GM13976 (cell line): Measurements from ENCODE around the gene NFIA.

ENCODE experiments used
- DNase-seq: peaks from one replicate; pipeline ENCODE4 v3.0.0; 2012; ENCODE audit warnings: low spot score
- in situ Hi-C: fragments of 300-500 bp; cut with MboI; formaldehyde crosslinking; loops from one replicate; pipeline ENCODE4 v1.12.0; 2022; ENCODE audit warnings: low sequenced_read_pairs, mixed read lengths, inconsistent platforms; ENCODE audit not compliant: unreplicated experiment
- TF ChIP-seq, protein P1 (sequence below): IDR thresholded peaks from 2 replicates; pipeline ENCODE4 v1.5.1; 2012; ENCODE audit warnings: borderline replicate concordance, mild to moderate bottlenecking; ENCODE audit not compliant: insufficient read depth; ENCODE audit errors: extremely low read depth, missing control alignments, control extremely low read depth

The NFIA gene

DNA sequence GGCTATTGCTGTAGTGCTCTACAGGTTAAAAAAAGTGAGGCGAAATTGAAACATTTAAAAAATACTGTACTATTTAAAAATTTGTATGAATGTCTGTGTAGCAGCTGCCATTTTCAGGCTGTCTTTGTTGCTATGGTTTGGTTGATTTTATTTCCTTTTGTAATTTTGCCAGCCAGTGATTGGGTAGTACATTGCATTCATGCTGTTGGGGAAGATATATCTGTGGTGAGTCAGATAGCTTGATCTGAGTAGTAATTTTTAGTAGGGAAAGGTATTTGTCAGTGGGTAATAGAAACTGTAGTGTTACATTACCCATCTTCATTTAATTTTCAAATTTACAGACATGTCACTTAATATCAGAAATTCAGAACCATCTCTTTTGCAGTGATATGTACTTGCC, 15.0 kb downstream of the NFIA start:
- TF ChIP-seq, protein P1, sequence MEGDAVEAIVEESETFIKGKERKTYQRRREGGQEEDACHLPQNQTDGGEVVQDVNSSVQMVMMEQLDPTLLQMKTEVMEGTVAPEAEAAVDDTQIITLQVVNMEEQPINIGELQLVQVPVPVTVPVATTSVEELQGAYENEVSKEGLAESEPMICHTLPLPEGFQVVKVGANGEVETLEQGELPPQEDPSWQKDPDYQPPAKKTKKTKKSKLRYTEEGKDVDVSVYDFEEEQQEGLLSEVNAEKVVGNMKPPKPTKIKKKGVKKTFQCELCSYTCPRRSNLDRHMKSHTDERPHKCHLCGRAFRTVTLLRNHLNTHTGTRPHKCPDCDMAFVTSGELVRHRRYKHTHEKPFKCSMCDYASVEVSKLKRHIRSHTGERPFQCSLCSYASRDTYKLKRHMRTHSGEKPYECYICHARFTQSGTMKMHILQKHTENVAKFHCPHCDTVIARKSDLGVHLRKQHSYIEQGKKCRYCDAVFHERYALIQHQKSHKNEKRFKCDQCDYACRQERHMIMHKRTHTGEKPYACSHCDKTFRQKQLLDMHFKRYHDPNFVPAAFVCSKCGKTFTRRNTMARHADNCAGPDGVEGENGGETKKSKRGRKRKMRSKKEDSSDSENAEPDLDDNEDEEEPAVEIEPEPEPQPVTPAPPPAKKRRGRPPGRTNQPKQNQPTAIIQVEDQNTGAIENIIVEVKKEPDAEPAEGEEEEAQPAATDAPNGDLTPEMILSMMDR = no peak
- in situ Hi-C loops = no loop called here
- DNase-seq = no peak

DNA sequence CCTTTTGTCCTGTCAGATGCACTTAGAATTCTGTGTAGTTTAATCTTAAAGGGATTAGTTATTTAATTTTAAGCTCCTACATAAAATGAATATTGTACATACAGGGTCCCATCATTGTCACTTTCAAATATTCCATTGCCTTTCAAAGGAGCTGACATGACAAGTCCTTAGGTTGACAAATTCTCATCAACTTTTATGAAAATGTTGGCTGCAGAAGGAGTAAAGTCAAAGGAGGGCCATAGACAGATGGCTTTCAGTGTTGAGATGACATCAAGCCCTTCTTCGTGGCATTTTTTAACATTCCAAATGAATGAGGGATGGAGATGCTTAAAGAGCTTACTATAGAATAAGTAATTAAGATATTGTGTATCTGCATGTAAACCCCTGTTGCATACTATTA, 15.4 kb downstream of the NFIA start:
- TF ChIP-seq, protein P1 = no peak
- in situ Hi-C loops = no loop called here
- no peak for DNase-seq

DNA sequence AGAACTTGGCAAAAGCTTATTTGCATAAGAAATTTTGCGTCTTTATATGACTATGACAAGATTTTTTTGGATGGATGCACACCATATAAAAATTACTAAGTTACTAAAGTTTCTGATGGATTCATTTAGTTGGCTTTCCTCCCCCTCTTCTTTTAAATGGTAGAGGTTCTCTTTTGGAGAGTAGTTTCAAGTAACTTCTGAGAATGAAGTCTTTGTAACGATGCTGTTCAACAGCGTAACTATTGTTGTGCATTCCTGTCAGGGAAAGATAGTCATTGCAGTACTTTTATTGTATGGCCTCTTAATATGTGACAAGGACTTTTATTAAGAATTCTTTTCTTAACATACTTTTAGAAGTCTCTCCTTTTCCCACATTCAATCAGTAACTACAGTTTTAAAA, 16.0 kb downstream of the NFIA start:
- in situ Hi-C loops = no loop called here
- no peak for DNase-seq
- TF ChIP-seq, protein P1 = no peak

DNA sequence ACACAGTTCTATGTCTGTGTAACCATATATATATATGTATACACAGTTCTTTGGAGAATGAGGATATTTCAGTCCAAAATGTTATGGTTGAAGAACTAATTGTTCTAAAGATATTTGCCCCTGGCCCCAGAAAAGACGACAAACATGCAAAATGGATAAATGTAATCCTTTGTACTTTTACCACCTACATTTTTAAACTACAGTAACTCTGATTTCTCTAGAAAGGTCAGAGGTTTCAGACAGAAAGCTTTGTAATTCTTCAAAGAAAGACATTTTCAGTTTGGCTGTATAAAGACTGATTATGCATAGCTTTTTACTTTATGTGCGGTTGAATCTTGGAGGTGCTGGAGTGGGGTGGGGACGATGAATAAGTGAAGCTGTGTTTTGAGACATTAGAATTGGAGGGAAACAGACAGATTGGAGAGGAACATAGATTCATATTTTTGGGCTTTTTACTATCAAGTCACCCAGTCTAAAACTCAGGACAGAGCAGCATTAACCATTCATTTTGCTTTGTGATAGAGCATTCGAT, 16.6 kb downstream of the NFIA start:
- no peak for DNase-seq
- TF ChIP-seq, protein P1 = no peak
- in situ Hi-C loops = no loop called here

DNA sequence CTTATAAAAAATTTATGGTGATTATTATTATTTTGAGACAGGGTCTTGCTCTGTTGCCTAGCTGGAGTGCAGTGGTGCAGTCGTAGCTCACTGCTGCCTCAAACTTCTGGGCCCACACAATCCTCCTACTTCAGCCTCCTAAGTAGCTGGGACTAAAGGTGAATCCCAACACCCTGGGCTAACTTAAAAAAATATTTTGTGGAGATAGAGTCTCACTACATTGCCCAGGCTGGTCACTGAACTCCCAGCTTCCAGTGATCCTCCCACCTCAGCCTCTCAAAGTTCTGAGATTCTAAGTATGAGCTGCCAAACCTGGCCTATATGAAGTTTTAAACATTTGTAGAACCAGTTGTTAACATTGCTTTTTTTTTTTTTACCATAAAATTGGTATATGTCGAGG, 18.2 kb downstream of the NFIA start:
- no peak for DNase-seq
- in situ Hi-C loops = no loop called here
- TF ChIP-seq, protein P1 = no peak

DNA sequence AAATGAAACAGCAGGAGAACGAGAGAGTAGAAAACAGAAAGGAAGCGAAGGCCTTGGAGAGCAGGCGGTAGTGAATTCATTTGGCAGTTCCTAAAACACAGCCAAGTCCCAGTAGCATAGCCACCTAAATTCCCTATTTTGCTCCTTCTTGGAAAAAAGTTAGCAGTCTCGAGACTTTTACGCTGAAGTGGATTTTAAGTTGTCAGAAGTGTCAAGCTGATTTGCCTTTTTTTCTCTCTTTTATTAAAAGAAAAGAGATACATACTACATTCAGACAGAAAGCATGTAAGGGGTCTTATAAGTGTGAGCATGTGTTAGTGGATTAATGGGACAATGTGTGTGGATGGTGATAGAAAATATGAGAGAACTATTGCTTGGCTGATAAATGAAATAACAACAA, 19.2 kb downstream of the NFIA start:
- TF ChIP-seq, protein P1 = no peak
- in situ Hi-C loops = no loop called here
- DNase-seq = no peak

DNA sequence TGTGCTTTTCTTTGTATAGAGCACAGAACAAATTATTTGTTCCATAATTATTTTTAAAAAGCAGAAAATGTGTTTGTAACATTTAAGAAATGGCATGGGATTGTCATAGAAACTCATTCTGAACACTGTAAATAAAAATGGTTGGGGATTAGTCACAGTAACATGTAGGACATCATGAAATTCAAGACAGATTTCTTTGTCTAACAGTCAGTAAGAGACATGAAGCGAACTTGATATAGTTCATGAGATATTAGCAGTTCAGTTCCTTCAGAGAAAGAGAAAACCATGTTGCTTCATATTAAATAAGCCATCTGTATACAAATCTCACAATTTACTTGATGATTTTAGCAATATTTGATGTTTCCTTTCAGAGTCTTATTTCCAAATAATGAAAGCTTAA, 19.7 kb downstream of the NFIA start:
- TF ChIP-seq, protein P1 = no peak
- DNase-seq = no peak
- in situ Hi-C loops = no loop called here
